ENCODE measurements around the gene CGNL1. TPM values are rescaled to one million over a fixed set of nuclear protein-coding genes. Genes with fewer than 3 reads are reported as not detected.
A peak's percentile ranks its signal among the peaks of the same experiment; 100 is the strongest.

CGNL1 gene
- total RNA-seq, 6 experiments from 2014 or later = 23.6 to 54.5 (median 42.9) TPM

DNA sequence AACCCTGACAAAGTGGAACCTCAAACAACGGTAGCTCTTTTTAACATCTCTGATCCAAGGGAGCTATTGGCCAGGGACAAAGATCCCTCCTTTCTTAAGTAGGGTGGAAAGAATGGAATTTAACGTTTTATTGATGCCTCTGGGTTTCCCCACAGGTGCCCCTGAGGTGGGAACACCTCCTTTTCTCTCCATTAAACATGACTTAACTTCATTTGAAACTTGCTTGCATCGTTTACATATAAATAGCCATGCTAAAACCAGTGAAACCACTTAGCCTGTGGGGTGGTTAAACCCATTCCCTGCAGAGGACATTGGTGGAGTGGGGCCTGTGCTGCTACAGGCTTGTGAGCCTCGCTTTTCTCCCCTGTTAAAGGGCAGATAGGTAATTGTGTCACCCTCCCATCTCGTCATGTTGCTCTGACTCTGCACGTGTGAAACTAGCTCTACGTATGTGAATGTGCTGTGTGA, 9.7 kb downstream of the CGNL1 start:
- Histone ChIP-seq H3K4me3 (no peak overlapping the region), H3K9me3 (no peaks in the 10 kb centered on the region), H3K27ac (no peak overlapping the region), H3K4me1 (peaks cover 0 to 79% (median 30%) of the 10 kb centered on the region in 4 donors), H3K36me3 (no peaks in the 10 kb centered on the region), H3K27me3 (no peaks in the 10 kb centered on the region)
- WGBS (ENCODE audit: insufficient coverage, low coverage, low lambda C conversion rate, missing lambda C conversion rate) = 71% methylated on average over 4 of the region's 7 CpGs
- ATAC-seq = no peak
- no peak for DNase-seq
- TF ChIP-seq, protein P1, sequence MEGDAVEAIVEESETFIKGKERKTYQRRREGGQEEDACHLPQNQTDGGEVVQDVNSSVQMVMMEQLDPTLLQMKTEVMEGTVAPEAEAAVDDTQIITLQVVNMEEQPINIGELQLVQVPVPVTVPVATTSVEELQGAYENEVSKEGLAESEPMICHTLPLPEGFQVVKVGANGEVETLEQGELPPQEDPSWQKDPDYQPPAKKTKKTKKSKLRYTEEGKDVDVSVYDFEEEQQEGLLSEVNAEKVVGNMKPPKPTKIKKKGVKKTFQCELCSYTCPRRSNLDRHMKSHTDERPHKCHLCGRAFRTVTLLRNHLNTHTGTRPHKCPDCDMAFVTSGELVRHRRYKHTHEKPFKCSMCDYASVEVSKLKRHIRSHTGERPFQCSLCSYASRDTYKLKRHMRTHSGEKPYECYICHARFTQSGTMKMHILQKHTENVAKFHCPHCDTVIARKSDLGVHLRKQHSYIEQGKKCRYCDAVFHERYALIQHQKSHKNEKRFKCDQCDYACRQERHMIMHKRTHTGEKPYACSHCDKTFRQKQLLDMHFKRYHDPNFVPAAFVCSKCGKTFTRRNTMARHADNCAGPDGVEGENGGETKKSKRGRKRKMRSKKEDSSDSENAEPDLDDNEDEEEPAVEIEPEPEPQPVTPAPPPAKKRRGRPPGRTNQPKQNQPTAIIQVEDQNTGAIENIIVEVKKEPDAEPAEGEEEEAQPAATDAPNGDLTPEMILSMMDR (IDR thresholded peaks at IDR 0.05) = no peak
- no peak for TF ChIP-seq POLR2A (IDR thresholded peaks at IDR 0.05)
- intact Hi-C loops (cut with DNase I) = no loop called here

GRCh38 chr15:57386976-57387375, 10.7 kb downstream of the CGNL1 start:
- peak in 1 of 4 donors; percentile 23 for ATAC-seq
- intact Hi-C loops (cut with DNase I) = no loop called here
- H3K4me1 ChIP-seq = peaks cover 0 to 75% (median 30%) of the 10 kb centered on the region in 4 donors
- no peak for DNase-seq
- H3K27ac ChIP-seq = peak overlapping the region in 1 of 3 donors; percentile 48
- no peaks in the 10 kb centered on the region for H3K36me3 ChIP-seq
- no peaks in the 10 kb centered on the region for H3K9me3 ChIP-seq
- TF ChIP-seq POLR2A (IDR thresholded peaks at IDR 0.05) = no peak
- TF ChIP-seq, protein P1 (IDR thresholded peaks at IDR 0.05) = no peak
- WGBS (ENCODE audit: insufficient coverage, low coverage, low lambda C conversion rate, missing lambda C conversion rate) = 49% methylated on average over 4 of the region's 4 CpGs
- no peak overlapping the region for H3K4me3 ChIP-seq
- H3K27me3 ChIP-seq = no peaks in the 10 kb centered on the region

GRCh38 chr15:57387564-57388076, 11.3 kb downstream of the CGNL1 start:
- WGBS (ENCODE audit: insufficient coverage, low coverage, low lambda C conversion rate, missing lambda C conversion rate) = 35% methylated on average over 3 of the region's 3 CpGs
- peaks cover 0 to 75% (median 29%) of the 10 kb centered on the region in 4 donors for H3K4me1 ChIP-seq
- no peaks in the 10 kb centered on the region for H3K27me3 ChIP-seq
- DNase-seq (no peak), ATAC-seq (peak in 3 of 4 donors; percentile 22 to 43 (median 22))
- no peak for TF ChIP-seq POLR2A (IDR thresholded peaks at IDR 0.05)
- TF ChIP-seq, protein P1 (IDR thresholded peaks at IDR 0.05) = no peak
- intact Hi-C loops (cut with DNase I) = no loop called here
- no peaks in the 10 kb centered on the region for H3K9me3 ChIP-seq
- H3K27ac ChIP-seq = peak overlapping the region; percentile 37 to 48 (median 43)
- H3K4me3 ChIP-seq = no peak overlapping the region
- no peaks in the 10 kb centered on the region for H3K36me3 ChIP-seq

- DNase-seq = no peak
- Histone ChIP-seq H3K4me3 (no peak overlapping the region), H3K36me3 (no peaks in the 10 kb centered on the region), H3K27ac (peak overlapping the region; percentile 37 to 48 (median 43)), H3K9me3 (no peaks in the 10 kb centered on the region), H3K4me1 (peaks cover 0 to 74% (median 26%) of the 10 kb centered on the region in 4 donors), H3K27me3 (no peaks in the 10 kb centered on the region)
- intact Hi-C loops (cut with DNase I) = no loop called here
- TF ChIP-seq POLR2A (IDR thresholded peaks at IDR 0.05) = no peak
- TF ChIP-seq, protein P1 (IDR thresholded peaks at IDR 0.05) = no peak
- WGBS (ENCODE audit: insufficient coverage, low coverage, low lambda C conversion rate, missing lambda C conversion rate) = 21% methylated on average over 4 of the region's 6 CpGs
- ATAC-seq = peak; percentile 11 to 61 (median 52)
Observed at GRCh38 chr15:57388464-57388863, 12.2 kb downstream of the CGNL1 start.
